NCI-H2196 (cell line): Measurements from ENCODE around the gene THRB.

Experiments
- DNase-seq: peaks from one replicate; lab custom pipeline; 2025; ENCODE audit not compliant: unreplicated experiment; lab: John Stamatoyannopoulos, UW

THRB gene

GRCh38 chr3:24195504-24196230 lies 299.0 kb downstream of the THRB start:
- no peak for DNase-seq

DNA sequence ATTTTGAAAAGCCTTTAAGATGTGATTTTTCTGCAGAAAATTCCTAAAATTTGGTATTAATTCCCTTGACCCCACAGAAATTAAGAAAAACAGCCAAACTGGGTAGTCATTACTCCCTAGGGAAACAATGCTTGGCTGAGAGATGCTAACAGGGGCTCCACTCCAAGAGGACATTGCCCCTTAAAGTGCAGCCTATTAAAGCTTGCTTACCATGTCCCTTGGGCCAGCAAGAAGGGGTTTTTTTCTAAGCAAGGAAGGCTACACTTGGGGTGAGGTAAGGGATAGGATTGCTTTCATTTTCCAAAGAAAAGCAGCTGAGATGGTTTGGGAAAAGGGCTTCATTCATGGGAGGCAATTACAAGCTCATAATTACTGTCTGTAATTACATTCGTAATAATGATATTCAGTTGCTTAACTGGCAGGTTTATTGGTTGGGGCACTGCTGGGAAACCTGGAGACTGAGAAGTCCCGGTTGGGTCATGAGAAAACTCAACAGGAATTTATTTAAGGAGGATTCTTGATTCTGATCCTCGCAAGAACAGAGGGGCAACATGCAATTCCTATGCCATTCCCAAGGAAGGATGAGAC lies 302.1 kb downstream of the THRB start:
- DNase-seq, result no peak

DNA sequence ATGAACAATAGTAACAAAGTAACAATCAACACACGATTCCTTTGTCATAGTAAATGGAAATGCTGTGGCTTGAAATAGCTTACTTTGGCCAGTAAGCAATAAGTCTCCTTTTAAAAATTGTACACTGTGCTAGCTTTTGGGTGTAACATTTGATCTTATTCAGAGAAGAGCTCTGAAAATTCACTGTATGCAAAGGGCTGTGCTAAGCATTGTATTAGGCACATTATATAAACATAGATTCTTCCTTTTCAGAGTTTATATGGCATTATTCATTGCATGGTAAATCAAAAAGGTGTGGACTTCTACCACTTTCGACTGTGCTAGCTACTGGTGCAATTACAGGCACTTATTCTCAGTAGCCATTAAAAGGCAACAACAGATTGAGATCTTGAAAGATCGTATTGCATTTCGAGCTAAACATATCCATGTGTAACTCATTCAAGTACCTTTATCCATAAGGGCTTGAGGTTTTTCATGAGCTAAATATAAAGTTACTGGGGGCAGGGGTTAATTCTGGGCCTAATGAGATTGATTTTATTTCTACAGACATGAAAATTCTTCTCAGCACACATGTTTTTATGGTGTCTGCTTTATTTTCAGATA lies 302.7 kb downstream of the THRB start:
- no peak for DNase-seq

DNA sequence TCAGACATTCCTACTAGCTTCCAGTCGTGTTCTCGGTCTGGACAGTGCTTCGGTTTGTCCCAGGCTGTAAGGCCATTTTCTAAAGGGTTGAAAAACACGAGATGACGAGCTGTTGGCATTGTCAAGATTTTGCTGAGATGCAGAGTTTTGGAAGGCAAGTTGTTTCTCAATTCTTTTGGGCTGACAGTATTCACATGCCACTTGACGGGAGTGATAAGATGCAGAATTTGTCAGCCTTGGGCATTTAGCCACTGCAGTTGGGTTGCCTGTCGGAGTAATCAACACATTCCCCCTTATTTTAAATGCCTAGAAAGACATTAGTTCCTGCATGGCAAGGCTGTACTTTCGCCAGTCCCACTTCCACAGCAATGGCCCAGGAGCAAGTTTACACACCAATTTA lies 304.4 kb downstream of the THRB start:
- DNase-seq, result no peak

DNA sequence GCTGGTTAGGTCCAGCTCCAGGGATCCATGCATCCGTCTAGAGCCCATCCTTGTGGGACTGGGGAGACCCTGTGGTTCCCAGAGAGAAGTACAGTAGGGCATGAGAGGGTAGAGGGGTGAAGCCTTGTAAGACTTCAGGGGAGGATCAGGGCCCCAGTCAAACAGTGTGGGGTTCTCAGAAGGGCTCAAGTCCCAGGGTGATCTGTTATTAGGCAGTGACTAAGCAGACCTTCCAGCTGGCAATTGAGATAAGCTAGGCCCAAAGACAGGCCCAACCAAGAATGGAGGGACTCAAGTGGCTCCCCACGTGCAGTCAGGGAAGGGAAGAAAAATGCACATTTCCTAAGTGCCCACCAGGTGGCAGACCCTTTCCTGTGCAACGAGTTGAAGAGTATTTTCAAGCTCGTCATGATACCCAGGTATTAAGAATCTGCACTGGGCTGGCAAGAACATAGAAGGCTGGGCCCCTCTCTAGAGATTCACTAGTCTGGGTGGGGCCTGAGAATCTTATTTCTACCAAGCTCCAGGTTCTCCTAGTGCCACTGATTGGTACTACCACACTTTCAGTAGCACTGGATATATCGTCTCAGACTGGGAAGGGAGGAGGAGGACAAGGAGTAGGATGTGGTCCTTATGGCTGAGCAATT lies 308.8 kb downstream of the THRB start:
- peak; percentile 1 for DNase-seq

- DNase-seq, result no peak
Measured at GRCh38 chr3:24184528-24185176, 310.0 kb downstream of the THRB start.

GRCh38 chr3:24182756-24183155 lies 311.9 kb downstream of the THRB start:
- no peak for DNase-seq

GRCh38 chr3:24181256-24181655 lies 313.4 kb downstream of the THRB start:
- no peak for DNase-seq

GRCh38 chr3:24180616-24181015 lies 314.0 kb downstream of the THRB start:
- no peak for DNase-seq

DNA sequence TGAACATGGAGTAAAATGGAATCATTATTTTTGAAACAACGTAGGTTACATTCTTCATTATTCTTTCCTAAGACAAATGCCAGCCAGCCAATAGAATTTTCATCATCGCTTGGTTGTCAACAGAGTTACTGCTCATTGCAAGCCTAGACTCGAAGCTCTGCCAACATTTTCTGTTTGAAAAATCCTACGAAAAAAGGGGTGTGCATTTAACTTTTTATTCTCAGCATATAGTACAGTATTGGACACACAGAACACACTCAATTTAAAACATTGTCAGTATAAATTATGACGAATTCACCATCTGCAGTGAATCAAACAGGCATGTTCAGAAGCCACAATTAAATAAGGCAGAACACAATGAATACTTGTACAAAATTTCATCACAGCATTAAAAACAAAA lies 317.4 kb downstream of the THRB start:
- no peak for DNase-seq

DNA sequence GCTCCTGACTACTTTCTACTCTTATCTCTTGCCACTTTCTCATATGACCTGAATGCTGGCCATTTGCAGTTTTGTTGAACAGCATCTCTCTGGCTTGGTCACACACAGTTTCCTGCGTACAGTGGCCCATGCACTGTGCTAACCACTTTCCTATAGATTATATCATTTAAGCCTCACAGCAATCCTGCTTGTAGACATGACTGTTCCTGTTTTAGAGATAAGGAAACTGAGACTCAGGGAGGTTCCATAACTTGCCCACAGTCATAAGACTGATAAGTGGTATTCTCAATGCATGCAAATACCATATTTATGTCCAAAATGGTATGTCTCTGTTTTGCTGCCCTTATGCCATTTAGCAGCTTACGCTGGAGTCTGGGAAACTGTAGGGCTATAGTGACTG lies 320.0 kb downstream of the THRB start:
- DNase-seq, result no peak

- DNase-seq, result no peak
Measured at GRCh38 chr3:24168977-24169376, 325.7 kb downstream of the THRB start.

- no peak for DNase-seq
Measured at GRCh38 chr3:24167429-24167828, 327.2 kb downstream of the THRB start.

GRCh38 chr3:24166515-24166914 lies 328.1 kb downstream of the THRB start:
- no peak for DNase-seq

- DNase-seq, result no peak
Measured at GRCh38 chr3:24165603-24165982, 329.1 kb downstream of the THRB start.

DNA sequence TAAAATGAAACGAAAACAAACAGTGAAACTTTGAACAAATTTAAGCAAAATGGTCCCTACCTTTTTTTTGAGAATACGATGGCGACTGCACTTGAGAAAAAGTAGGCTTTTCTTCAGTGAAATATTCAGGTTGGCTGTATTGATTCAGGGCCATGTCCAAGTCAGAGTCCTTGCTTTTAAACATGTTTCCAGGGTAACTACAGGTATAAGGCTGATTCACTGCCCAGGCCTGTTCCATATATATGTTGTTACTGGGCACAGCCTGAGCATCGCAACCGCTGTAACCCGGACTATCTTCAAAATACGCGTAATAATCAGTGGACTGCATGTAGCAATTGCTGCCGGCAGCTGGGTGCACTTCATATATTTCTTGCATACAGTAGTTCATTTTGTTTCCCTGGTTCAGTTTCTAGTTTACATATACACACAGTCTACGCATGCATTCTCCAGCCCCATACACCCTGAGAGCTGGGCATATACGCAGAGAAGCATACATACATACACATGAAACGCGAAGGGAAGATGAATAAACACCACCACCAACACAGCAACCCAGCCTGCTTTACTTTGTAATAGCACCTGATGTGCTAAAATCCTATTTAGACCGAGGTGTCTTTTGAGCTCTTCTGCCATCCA lies 329.6 kb downstream of the THRB start:
- DNase-seq, result no peak

- no peak for DNase-seq
Measured at GRCh38 chr3:24162929-24163328, 331.7 kb downstream of the THRB start.

- no peak for DNase-seq
Measured at GRCh38 chr3:24161841-24162240, 332.8 kb downstream of the THRB start.

GRCh38 chr3:24160424-24161095 lies 334.1 kb downstream of the THRB start:
- DNase-seq, result no peak

- no peak for DNase-seq
Measured at GRCh38 chr3:24158761-24159454, 335.7 kb downstream of the THRB start.
